Psoas muscle (tissue), 8 donors: Measurements from ENCODE around the gene CNTNAP2. TPM values are rescaled to one million over a fixed set of nuclear protein-coding genes. Genes with fewer than 3 reads are reported as not detected.
"Not testable (repeated sequence)": the region's sequence is repeated elsewhere in the genome, so short reads cannot be mapped to it uniquely, and the experiment has no call there.

Source experiments
- ATAC-seq, 4 donors: fragments of 200-7000 bp; cut with Tn5 transposase; one replicate each; pipeline ENCODE4 v1.9.1; 2020; ENCODE audit warnings: moderate library complexity in 3 of 4, mild to moderate bottlenecking in 2 of 4
- DNase-seq, 2 donors: peaks; one replicate each; pipeline ENCODE4 v3.0.0-alpha.2; 2020
- H3K27ac ChIP-seq: fragments of 200-600 bp; one replicate; pipeline ENCODE4 v1.8.0; 2022
- H3K27me3 ChIP-seq, 3 donors: fragments of 200-600 bp in 1 of 3; one replicate each; pipeline versions ENCODE4 v1.6.1 to v1.8.0; 2013 to 2022; ENCODE audit warnings: low read length in 2 of 3, mild to moderate bottlenecking in 2 of 3, moderate library complexity in 1 of 3; ENCODE audit not compliant: insufficient read depth in 3 of 3
- H3K36me3 ChIP-seq, 2 donors: fragments of 200-600 bp in 1 of 2; one replicate each; pipeline versions ENCODE4 v1.6.1 to v1.8.0; 2013 to 2022; ENCODE audit warnings: low read depth in 1 of 2, mild to moderate bottlenecking in 1 of 2, moderate library complexity in 1 of 2; ENCODE audit not compliant: insufficient read depth in 1 of 2
- H3K4me1 ChIP-seq: fragments of 200-600 bp; one replicate; pipeline ENCODE4 v1.8.0; 2022
- H3K4me3 ChIP-seq: fragments of 200-600 bp; one replicate; pipeline ENCODE4 v1.8.0; 2022; ENCODE audit warnings: mild to moderate bottlenecking
- H3K9me3 ChIP-seq: fragments of 200-600 bp; one replicate; pipeline ENCODE4 v1.8.0; 2022
- WGBS, 3 donors: extraction: QIAGEN DNeasy Blood & Tissue Kit; methylation state at CpG; one replicate each; pipeline versions ENCODE4 v1.1.6 to v1.1.7; 2013; 5-methylcytosine and 5-hydroxymethylcytosine counted together
- intact Hi-C, 2 donors: fragments of 100-400 bp; cut with DNase I; formaldehyde crosslinking; loops; one replicate each; pipeline versions ENCODE4 v1.11.0 to v1.14.2; 2022
- polyA plus RNA-seq, 3 donors: library from polyadenylated mRNA; stranded (reverse); fragments of 200-250 nt; gene quantifications; one replicate each; pipeline ENCODE4 v1.2.3, GENCODE V29; 2013
- total RNA-seq, 4 donors: library from RNA; stranded (reverse); fragmentation: NEBNext Ultra II Directional in 2 of 4; extraction: Animal tissue kit (Norgen Biotek cat#: 25700) in 2 of 4; gene quantifications; one replicate each; pipeline versions ENCODE4 v1.2.1 to v1.2.4, GENCODE V29; 2021 to 2023
- TF ChIP-seq, protein P1 (sequence below): fragments of 200-600 bp; IDR thresholded peaks from one replicate; pipeline ENCODE4 v1.8.0; 2022; ENCODE audit warnings: antibody characterized with exemption
- donor health status: healthy with polysubstance abuse.
- donor health status: DM: no; HTN: no; CAD: no; lungs with moderate emphysema.
- donor health status: Bipolar disorder and iron deficiency.
- donor health status: healthy.
- donor health status: DM: yes; HTN: yes; CAD: no.
- donor health status: DM: no; HTN: no; CAD: no.
- donor health status: DM: no; HTN: no; CAD: no.
- donor health status: DM: yes; HTN: yes; CAD: no.

The CNTNAP2 gene
- total and polyA plus RNA-seq, 7 donors, result 0.01 to 0.13 TPM; not detected in 5

DNA sequence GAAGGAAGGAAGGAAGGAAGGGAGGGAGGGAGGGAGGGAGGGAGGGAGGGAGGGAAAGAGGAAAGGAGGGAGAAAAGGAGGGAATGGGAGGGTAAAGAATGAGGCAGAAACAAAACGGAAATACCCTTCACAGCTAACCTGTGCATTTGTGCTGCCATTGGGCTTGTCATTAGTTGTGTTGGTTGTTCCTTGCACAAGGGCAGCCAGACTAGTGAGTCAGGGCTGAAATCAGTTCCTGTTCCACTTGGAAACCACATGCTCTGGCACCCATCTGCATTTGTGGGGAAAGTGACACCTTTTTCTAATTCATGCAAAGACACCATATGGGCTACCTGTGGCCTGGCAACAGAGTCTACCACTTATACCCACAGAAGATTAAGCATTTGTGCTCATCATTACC, 1469.9 kb downstream of the CNTNAP2 start:
- 64 to 81% (median 69%) methylated on average over 1 of the region's 1 CpG for WGBS, 3 donors
- ATAC-seq (no peak), DNase-seq (no peak)
- Histone ChIP-seq H3K4me3 (no peak overlapping the region), H3K27ac (no peak overlapping the region), H3K27me3 (no peaks in the 10 kb centered on the region), H3K36me3 (no peaks in the 10 kb centered on the region), H3K9me3 (no peaks in the 10 kb centered on the region), H3K4me1 (no peaks in the 10 kb centered on the region)
- TF ChIP-seq, protein P1, sequence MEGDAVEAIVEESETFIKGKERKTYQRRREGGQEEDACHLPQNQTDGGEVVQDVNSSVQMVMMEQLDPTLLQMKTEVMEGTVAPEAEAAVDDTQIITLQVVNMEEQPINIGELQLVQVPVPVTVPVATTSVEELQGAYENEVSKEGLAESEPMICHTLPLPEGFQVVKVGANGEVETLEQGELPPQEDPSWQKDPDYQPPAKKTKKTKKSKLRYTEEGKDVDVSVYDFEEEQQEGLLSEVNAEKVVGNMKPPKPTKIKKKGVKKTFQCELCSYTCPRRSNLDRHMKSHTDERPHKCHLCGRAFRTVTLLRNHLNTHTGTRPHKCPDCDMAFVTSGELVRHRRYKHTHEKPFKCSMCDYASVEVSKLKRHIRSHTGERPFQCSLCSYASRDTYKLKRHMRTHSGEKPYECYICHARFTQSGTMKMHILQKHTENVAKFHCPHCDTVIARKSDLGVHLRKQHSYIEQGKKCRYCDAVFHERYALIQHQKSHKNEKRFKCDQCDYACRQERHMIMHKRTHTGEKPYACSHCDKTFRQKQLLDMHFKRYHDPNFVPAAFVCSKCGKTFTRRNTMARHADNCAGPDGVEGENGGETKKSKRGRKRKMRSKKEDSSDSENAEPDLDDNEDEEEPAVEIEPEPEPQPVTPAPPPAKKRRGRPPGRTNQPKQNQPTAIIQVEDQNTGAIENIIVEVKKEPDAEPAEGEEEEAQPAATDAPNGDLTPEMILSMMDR, result no peak
- intact Hi-C loops, result no loop called here

- Histone ChIP-seq H3K27ac (no peak overlapping the region), H3K36me3 (no peaks in the 10 kb centered on the region), H3K4me1 (no peaks in the 10 kb centered on the region), H3K9me3 (no peaks in the 10 kb centered on the region), H3K4me3 (no peak overlapping the region), H3K27me3 (no peaks in the 10 kb centered on the region)
- intact Hi-C loops, result no loop called here
- no peak for ATAC-seq
- no peak for DNase-seq
- TF ChIP-seq, protein P1, result no peak
- WGBS, 3 donors, result 88 to 92% (median 91%) methylated on average over 2 of the region's 2 CpGs
Observed at GRCh38 chr7:147593271-147594057, 1476.9 kb downstream of the CNTNAP2 start.

DNA sequence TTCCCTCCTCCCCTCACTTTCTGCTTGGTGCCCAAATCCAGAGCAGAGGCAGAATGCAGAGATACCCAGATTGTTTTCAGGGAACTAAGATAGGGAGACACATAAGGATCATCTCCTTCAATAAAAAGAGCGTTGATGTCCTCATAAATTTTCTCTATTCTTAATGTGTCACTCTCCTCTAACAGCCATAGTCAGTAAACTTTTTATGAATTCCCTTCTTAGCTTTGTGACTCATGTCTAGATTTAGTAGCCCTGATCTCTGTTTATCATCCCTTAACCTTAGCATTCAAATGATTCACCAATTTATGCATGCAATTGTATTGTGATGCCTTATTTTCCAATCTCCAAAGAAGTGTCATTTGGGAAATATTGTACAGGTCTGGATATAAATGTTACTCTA, 1478.4 kb downstream of the CNTNAP2 start:
- H3K27ac ChIP-seq, result no peak overlapping the region
- ATAC-seq, result no peak
- no peak overlapping the region for H3K4me3 ChIP-seq
- H3K9me3 ChIP-seq, result no peaks in the 10 kb centered on the region
- no peaks in the 10 kb centered on the region for H3K27me3 ChIP-seq
- WGBS, 3 donors, result 75 to 95% (median 86%) methylated on average over 1 of the region's 1 CpG
- no peaks in the 10 kb centered on the region for H3K36me3 ChIP-seq
- DNase-seq, result no peak
- H3K4me1 ChIP-seq, result no peaks in the 10 kb centered on the region
- TF ChIP-seq, protein P1, result no peak
- intact Hi-C loops, result no loop called here

GRCh38 chr7:147598687-147599086, 1482.1 kb downstream of the CNTNAP2 start:
- H3K36me3 ChIP-seq, intact Hi-C loops, H3K4me3 ChIP-seq, H3K9me3 ChIP-seq, H3K27ac ChIP-seq, H3K27me3 ChIP-seq, DNase-seq, H3K4me1 ChIP-seq, ATAC-seq: not testable (repeated sequence)
- WGBS, 3 donors, result 73 to 86% (median 82%) methylated on average over 2 of the region's 2 CpGs

DNA sequence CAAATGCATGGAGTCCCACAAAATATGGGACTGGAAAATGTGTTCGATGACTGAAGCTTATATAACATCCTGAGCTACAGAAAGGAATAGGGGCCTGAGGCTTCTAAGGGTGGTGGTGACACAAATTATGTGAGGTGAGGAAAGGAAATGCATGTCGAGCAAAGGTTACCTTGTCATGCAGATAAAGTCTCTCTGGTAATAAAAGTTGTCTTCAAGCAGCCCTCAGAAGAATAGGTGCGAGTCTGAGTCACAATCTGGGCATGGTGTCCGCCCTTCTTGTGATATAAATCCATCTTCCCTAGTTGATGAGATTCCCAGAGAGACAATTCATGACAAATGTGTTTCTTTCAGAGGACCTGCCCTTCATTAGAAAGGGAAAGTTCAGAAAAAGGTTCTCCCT, 1488.7 kb downstream of the CNTNAP2 start:
- DNase-seq, result no peak
- Histone ChIP-seq H3K4me1 (no peaks in the 10 kb centered on the region), H3K27me3 (no peaks in the 10 kb centered on the region), H3K27ac (no peak overlapping the region), H3K36me3 (no peaks in the 10 kb centered on the region), H3K4me3 (no peak overlapping the region), H3K9me3 (no peaks in the 10 kb centered on the region)
- no peak for ATAC-seq
- TF ChIP-seq, protein P1, result no peak
- WGBS, 3 donors, result 44 to 51% (median 48%) methylated on average over 4 of the region's 4 CpGs
- intact Hi-C loops, result no loop called here
